Astrocyte (in vitro differentiated cells and primary cell): ENCODE data around the gene TEPSIN.

Experiments used
- CTCF ChIP-seq: IDR thresholded peaks from 2 replicates; pipeline ENCODE4 v1.5.1; 2011; ENCODE audit warnings: low read depth, mild to moderate bottlenecking, inconsistent platforms, low read length, moderate library complexity; ENCODE audit not compliant: insufficient read depth
- EZH2 ChIP-seq: IDR thresholded peaks from 2 replicates; pipeline ENCODE4 v1.6.1; 2012; ENCODE audit warnings: mild to moderate bottlenecking, low read length, inconsistent platforms; ENCODE audit not compliant: insufficient read depth

GRCh38 chr17:81190591-81190990, 48.3 kb downstream of the TEPSIN start:
- no peak for TF ChIP-seq EZH2
- no peak for TF ChIP-seq CTCF
